ENCODE measurements around the gene ATE1.
A peak's percentile ranks its signal among the peaks of the same experiment; 100 is the strongest.

The ATE1 gene

DNA sequence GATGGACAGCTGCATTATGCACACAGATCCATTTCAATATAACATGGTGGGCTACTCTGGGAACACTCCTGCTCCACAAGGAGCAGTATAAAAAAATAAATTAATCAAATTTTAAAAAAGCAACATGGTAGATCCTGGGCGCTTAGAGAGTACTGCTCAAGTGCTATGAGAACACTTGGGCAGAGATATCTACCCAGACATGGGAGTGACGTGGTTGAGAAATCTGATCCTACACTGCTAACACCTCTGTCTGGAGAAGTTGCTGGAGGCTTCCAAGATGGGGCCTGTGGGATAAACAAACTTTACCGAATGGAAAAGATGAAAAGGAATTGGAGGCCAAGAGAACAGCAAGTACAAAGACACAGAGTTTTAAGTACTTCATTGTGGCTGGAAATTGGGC is 38.2 kb upstream of the ATE1 start:
- no peak for TF ChIP-seq CTCF (IDR thresholded peaks at IDR 0.05; ENCODE audit: low read depth, low read length)
- in situ Hi-C loops (cut with HindIII; ENCODE audit: low sequenced_read_pairs), result no loop called here
- H3K4me3 ChIP-seq (ENCODE audit: low read depth, low read length), result no peak overlapping the region
- no peak for DNase-seq (ENCODE audit: low read depth, low spot score)

DNA sequence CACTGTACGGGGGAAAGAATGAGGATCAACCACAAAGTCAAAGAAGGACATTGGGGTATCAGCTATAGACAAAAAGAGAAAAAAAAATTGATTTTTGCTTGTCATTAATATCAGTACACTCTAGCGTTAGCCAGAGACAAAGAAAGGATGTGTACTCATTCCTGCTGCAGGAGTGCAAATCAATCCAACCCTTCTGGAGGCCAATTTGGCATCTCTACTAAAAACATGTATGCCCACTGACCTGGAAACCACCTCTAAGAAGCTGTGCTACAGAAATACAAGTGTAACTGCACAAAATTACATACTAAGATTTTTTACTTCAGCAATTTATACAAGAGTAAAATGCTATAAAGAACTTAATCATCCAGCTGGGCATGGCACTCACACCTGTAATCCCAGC is 33.6 kb upstream of the ATE1 start:
- in situ Hi-C loops (cut with HindIII; ENCODE audit: low sequenced_read_pairs), result no loop called here
- TF ChIP-seq CTCF (IDR thresholded peaks at IDR 0.05; ENCODE audit: low read depth, low read length), result no peak
- no peak overlapping the region for H3K4me3 ChIP-seq (ENCODE audit: low read depth, low read length)
- no peak for DNase-seq (ENCODE audit: low read depth, low spot score)

DNA sequence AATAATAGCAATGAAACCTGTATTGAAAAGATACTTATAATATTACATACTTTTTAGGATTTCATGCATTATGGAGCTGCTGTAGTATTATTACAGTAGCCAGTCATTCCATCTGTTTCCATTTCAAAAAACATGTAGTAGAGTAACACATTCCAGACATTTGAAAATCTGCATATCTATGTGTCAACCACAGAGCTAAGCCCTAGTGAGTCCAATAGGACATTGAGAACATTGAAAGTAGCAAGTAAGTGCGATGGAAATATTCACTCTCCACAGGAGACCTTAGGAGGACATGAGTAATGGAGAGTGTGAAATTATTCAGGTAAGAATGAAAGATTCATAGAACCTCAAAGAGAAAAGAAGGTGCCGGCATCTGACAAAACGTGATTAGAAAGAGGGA is 31.8 kb upstream of the ATE1 start:
- no peak for TF ChIP-seq CTCF (IDR thresholded peaks at IDR 0.05; ENCODE audit: low read depth, low read length)
- no peak overlapping the region for H3K4me3 ChIP-seq (ENCODE audit: low read depth, low read length)
- DNase-seq (ENCODE audit: low read depth, low spot score), result no peak
- in situ Hi-C loops (cut with HindIII; ENCODE audit: low sequenced_read_pairs), result no loop called here

DNA sequence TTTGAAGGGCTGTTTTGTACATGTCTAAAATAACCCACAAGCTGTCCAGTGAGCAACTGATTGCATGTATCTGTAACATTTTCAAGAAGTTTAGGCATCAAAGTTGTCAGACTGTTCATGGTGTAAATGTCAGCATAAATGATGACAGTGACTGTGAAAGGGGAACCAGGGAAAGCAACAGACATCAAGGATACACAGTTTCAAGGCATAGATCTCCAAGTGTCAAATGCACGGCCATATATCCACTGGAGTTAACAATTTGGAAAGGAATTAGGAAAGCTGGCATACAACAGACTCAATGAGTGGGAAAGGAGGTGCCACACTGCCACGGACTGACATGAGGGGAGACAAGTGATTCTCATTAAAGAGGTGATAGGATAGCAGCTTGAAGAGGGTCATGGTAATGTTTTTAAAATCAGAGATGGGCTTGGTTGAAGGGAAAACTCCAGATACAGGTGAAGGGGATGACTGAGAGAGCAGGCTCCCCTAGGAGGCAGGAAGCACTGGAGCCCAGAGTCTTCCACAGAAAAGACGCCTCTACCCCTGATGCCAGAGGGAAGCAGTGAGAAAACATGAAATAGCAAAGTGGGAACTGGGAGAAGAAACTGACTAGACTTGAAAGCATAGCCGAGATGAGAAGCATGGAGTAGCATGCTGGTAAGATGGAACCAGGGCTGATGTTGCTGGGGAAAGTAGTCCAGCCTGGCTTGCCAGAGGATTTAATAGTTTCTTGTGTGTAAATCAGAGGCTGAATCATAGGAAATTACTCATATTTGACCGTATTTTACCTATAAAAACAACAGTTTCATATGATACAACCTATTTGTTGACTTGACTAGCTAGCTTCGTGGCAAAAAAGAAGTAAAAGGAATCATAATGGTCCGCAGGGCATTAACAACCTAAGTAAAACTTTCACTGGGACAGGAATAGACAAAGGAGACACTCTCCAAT is 28.6 kb upstream of the ATE1 start:
- no peak for TF ChIP-seq CTCF (IDR thresholded peaks at IDR 0.05; ENCODE audit: low read depth, low read length)
- no peak overlapping the region for H3K4me3 ChIP-seq (ENCODE audit: low read depth, low read length)
- in situ Hi-C loops (cut with HindIII; ENCODE audit: low sequenced_read_pairs), result no loop called here
- peak; percentile 56 for DNase-seq (ENCODE audit: low read depth, low spot score)

- in situ Hi-C loops (cut with HindIII; ENCODE audit: low sequenced_read_pairs), result no loop called here
- H3K4me3 ChIP-seq (ENCODE audit: low read depth, low read length), result no peak overlapping the region
- DNase-seq (ENCODE audit: low read depth, low spot score), result peak; percentile 78
- no peak for TF ChIP-seq CTCF (IDR thresholded peaks at IDR 0.05; ENCODE audit: low read depth, low read length)
Observed at GRCh38 chr10:121952226-121952625, 24.4 kb upstream of the ATE1 start.

DNA sequence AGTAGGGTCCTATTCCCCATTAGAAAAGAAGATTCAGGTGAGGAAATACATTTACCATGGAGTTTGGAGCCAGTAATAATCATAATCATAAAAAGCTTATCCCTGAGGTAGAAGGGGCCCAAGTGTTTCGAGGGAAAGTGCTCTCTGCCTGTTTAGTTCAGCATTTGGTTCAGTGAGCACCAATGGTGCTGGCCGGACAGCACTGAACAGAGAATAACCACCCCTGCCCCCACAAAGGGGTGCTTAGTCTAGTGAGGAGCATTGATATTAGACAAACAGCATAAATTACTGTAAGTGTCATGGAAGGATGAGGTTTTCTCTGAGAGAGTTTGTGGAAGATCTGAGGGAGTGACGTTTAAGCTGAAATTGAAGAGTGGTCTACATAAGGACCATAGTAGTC is 21.6 kb upstream of the ATE1 start:
- H3K4me3 ChIP-seq (ENCODE audit: low read depth, low read length), result no peak overlapping the region
- DNase-seq (ENCODE audit: low read depth, low spot score), result no peak
- in situ Hi-C loops (cut with HindIII; ENCODE audit: low sequenced_read_pairs), result no loop called here
- no peak for TF ChIP-seq CTCF (IDR thresholded peaks at IDR 0.05; ENCODE audit: low read depth, low read length)

Measured in astrocyte of the spinal cord (primary cell).